OCI-LY3 (cell line): ENCODE results near the gene GSTT2.
"Not testable (repeated sequence)": the region's sequence is repeated elsewhere in the genome, so short reads cannot be mapped to it uniquely, and the experiment has no call there.

Experiments
- CTCF ChIP-seq: fragments of 200-600, 300-600 bp; sonication (generic); IDR thresholded peaks from 2 replicates; pipeline ENCODE4 v1.5.1; 2014; ENCODE audit warnings: antibody characterized with exemption, low read length, low read depth
- EZH2phosphoT487 ChIP-seq: fragments of 200-600 bp; shearing (Covaris generic); IDR thresholded peaks from 2 replicates; pipeline ENCODE4 v1.6.1; 2018; ENCODE audit warnings: antibody characterized with exemption, mixed run types, low read depth

DNA sequence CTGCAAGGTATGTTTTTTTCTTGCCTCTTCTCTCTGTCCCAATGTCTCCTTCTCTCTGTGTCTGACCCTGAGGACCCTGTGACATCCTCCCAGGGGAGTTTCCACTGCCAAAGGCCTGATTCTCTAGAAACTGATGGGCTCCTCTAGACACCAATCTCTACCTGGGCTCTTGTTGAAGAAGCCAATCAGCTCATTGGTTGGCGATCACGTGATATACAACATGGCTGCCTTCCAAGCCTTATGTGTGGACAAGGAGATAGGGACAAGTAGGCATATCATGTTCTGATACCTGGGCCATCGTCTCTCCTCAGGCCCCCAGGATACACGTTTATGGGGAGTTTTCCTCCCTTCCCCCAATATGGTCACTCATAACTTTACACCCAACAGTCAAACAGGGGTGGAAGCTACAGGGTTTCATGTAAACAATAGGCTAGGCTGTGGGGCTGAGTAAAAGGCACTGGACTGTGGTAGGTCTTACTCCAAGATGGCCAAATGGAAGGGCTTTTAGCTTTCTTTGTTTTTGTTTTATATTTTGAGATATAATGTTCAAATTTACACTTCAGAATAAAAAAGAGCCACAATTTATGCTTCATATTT is 13.7 kb downstream of the GSTT2 start:
- not testable (repeated sequence) for TF ChIP-seq CTCF, EZH2phosphoT487
